ENCODE results near the gene CA5A. TPM values are rescaled to one million over a fixed set of nuclear protein-coding genes. Genes with fewer than 3 reads are reported as not detected.

CA5A gene
- total and polyA plus RNA-seq, 9 of the 15 experiments (the other 6 are each of a cell fraction or from before 2014, with no cell fraction given): not detected

DNA sequence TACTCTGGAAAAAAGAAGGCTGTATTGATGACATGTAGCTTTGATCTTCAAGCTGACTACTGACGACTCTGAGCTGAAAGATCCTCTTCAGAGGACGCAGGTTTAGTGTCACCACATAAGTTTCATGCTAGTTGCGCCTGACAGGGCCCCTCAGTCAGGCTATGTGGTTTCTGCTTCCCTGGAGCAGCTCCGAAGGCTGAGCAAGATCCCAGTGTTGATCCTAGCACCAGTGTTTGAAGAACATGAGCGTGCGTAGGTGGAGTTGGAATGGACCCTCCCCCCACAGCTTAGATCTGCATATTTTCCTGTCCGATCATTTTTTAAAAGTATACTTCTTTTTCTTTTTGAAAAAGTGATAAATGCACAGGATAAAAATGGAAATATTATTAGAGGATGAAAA lies 32.2 kb upstream of the CA5A start:
- intact Hi-C loops (cut with micrococcal nuclease) (no loop called here), in situ Hi-C loops (cut with MboI) (no loop called here)
- no peak for DNase-seq (ENCODE audit: extremely low read depth in 1 of 4, low spot score in 3 of 4)
- H3K9me1 ChIP-seq (ENCODE audit: control insufficient read depth, insufficient read depth, low read length): no peaks in the 10 kb centered on the region
- H3K27ac ChIP-seq (ENCODE audit: extremely low read depth, low read depth, low read length): no peak overlapping the region
- H3K4me1 ChIP-seq (replicated peaks in 1 of 2; ENCODE audit: control insufficient read depth in 2 of 2, insufficient read depth in 2 of 2, low read length in 2 of 2): peaks cover 0 to 18% of the 10 kb centered on the region in 2 experiments; a peak in 2 of 5 replicates
- H3K4me2 ChIP-seq (ENCODE audit: insufficient read depth, low read length): no peak overlapping the region
- TF ChIP-seq CBX3 (IDR thresholded peaks at IDR 0.05; ENCODE audit: borderline replicate concordance in 1 of 2, low read length in 2 of 2) (no peak), CBX8 (IDR thresholded peaks at IDR 0.05; ENCODE audit: borderline replicate concordance, extremely low read depth, low read depth, low read length, poor library complexity, severe bottlenecking) (no peak), ELF1 (tag; IDR thresholded peaks at IDR 0.05) (no peak), E2F3 (CRISPR knock-in tag; IDR thresholded peaks at IDR 0.05) (no peak)
- POLR2A ChIA-PET: interaction anchor here (0.8 to 1.4 kb wide), 2 partner anchors 12 to 26 kb away, joined by 4 read pairs; no protein-coding TSS in a partner anchor
- H3K27me3 ChIP-seq (ENCODE audit: control insufficient read depth in 2 of 2, insufficient read depth in 2 of 2, low read length in 2 of 2): no peaks in the 10 kb centered on the region
- no TSS peak for BruUV-seq (replicated peaks)
- no peak overlapping the region for H3K4me3 ChIP-seq
- FAIRE-seq: no peak
- peaks cover 51% of the 10 kb centered on the region for H3K79me2 ChIP-seq (ENCODE audit: control insufficient read depth, insufficient read depth, low read length)
- H3K9ac ChIP-seq (ENCODE audit: insufficient read depth in 1 of 2, low read depth in 2 of 2, low read length in 2 of 2): no peak overlapping the region
- CTCF ChIA-PET (ENCODE audit: low intra/inter-chr PET ratio): no interaction called here
- H2AFZ ChIP-seq (ENCODE audit: low read depth, low read length): no peak overlapping the region
- no peaks in the 10 kb centered on the region for H3K36me3 ChIP-seq (ENCODE audit: control insufficient read depth, insufficient read depth, low read length)
- H4K20me1 ChIP-seq (replicated peaks; ENCODE audit: control insufficient read depth, insufficient read depth, low read length): peaks cover 10% of the 10 kb centered on the region; the same call in 1 of the 2 replicates
- WGBS (ENCODE audit: insufficient coverage, low coverage, missing lambda C conversion rate): 89% methylated on average over 7 of the region's 7 CpGs
- no peaks in the 10 kb centered on the region for H3K9me3 ChIP-seq (replicated peaks; ENCODE audit: control insufficient read depth, insufficient read depth, low read depth, low read length)
- ATAC-seq: no peak

DNA sequence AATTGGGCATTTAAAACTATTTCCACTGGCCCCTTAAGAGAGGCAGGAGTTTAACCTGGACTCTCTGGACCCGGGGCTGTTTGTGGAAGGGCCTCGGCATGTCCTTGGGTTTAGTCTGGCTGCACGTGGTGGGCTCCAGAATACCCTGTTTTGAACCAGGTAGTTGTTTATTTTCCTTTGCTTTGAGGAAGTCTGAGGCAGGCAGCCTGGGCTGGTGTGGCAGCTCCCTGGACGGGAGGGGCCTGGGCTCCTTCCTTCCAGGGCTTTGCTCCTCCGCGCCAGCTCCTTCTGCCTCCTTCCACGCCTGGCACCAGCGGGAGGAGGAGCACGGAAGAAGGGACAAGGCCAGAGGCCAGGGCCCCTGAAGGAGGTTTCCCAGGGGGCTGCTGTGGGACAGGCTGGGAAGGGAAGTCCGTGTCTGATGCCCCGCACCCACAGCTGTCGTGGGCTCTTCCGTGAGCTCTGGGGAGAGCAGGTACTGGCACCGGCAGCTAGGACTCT lies 30.4 kb upstream of the CA5A start:
- peaks cover 44% of the 10 kb centered on the region for H3K79me2 ChIP-seq (ENCODE audit: control insufficient read depth, insufficient read depth, low read length)
- H2AFZ ChIP-seq (ENCODE audit: low read depth, low read length): no peak overlapping the region
- no peaks in the 10 kb centered on the region for H3K9me1 ChIP-seq (ENCODE audit: control insufficient read depth, insufficient read depth, low read length)
- intact Hi-C loops (cut with micrococcal nuclease) (no loop called here), in situ Hi-C loops (cut with MboI) (no loop called here)
- no TSS peak for BruUV-seq (replicated peaks)
- H4K20me1 ChIP-seq (replicated peaks; ENCODE audit: control insufficient read depth, insufficient read depth, low read length): peaks cover 10% of the 10 kb centered on the region; the same call in 1 of the 2 replicates
- H3K4me1 ChIP-seq (replicated peaks in 1 of 2; ENCODE audit: control insufficient read depth in 2 of 2, insufficient read depth in 2 of 2, low read length in 2 of 2): peaks cover 0 to 18% of the 10 kb centered on the region in 2 experiments; a peak in 2 of 5 replicates
- no peaks in the 10 kb centered on the region for H3K9me3 ChIP-seq (replicated peaks; ENCODE audit: control insufficient read depth, insufficient read depth, low read depth, low read length)
- H3K27me3 ChIP-seq (ENCODE audit: control insufficient read depth in 2 of 2, insufficient read depth in 2 of 2, low read length in 2 of 2): no peaks in the 10 kb centered on the region
- 59% methylated on average over 13 of the region's 14 CpGs for WGBS (ENCODE audit: insufficient coverage, low coverage, missing lambda C conversion rate)
- ATAC-seq (no peak), FAIRE-seq (no peak), DNase-seq (ENCODE audit: extremely low read depth in 1 of 4, low spot score in 3 of 4) (no peak)
- no peak overlapping the region for H3K27ac ChIP-seq (ENCODE audit: extremely low read depth, low read depth, low read length)
- no peaks in the 10 kb centered on the region for H3K36me3 ChIP-seq (ENCODE audit: control insufficient read depth, insufficient read depth, low read length)
- ChIA-PET CTCF (ENCODE audit: low intra/inter-chr PET ratio) (no interaction called here), POLR2A (interaction anchor here (1.2 to 1.4 kb wide), 2 partner anchors 14 to 16 kb away, joined by 3 to 4 read pairs; partner anchors contain the start of gene BANP)
- peak overlapping the region in 1 of 2 experiments; percentile 20; a peak in 1 of 4 replicates for H3K9ac ChIP-seq (ENCODE audit: insufficient read depth in 1 of 2, low read depth in 2 of 2, low read length in 2 of 2)
- no peak overlapping the region for H3K4me3 ChIP-seq
- no peak overlapping the region for H3K4me2 ChIP-seq (ENCODE audit: insufficient read depth, low read length)
- TF ChIP-seq, protein P1, sequence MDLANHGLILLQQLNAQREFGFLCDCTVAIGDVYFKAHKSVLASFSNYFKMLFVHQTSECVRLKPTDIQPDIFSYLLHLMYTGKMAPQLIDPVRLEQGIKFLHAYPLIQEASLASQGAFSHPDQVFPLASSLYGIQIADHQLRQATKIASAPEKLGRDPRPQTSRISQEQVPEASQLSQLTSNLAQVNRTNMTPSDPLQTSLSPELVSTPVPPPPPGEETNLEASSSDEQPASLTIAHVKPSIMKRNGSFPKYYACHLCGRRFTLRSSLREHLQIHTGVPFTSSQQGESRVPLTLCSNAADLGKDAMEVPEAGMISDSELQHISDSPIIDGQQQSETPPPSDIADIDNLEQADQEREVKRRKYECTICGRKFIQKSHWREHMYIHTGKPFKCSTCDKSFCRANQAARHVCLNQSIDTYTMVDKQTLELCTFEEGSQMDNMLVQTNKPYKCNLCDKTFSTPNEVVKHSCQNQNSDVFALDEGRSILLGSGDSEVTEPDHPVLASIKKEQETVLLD (IDR thresholded peaks at IDR 0.05): no peak
- TF ChIP-seq, protein P2, sequence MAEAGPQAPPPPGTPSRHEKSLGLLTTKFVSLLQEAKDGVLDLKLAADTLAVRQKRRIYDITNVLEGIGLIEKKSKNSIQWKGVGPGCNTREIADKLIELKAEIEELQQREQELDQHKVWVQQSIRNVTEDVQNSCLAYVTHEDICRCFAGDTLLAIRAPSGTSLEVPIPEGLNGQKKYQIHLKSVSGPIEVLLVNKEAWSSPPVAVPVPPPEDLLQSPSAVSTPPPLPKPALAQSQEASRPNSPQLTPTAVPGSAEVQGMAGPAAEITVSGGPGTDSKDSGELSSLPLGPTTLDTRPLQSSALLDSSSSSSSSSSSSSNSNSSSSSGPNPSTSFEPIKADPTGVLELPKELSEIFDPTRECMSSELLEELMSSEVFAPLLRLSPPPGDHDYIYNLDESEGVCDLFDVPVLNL (CRISPR knock-in tag; IDR thresholded peaks at IDR 0.05; ENCODE audit: low read depth): no peak

All from K562 (cell line).